ENCODE results near the gene CSF1. TPM values are rescaled to one million over a fixed set of nuclear protein-coding genes. Genes with fewer than 3 reads are reported as not detected.

Gene CSF1
- total and polyA plus RNA-seq, 2 of the 13 experiments (the other 11 are each of a cell fraction or from before 2014, with no cell fraction given): 4.6 to 13.3 TPM

GRCh38 chr1:109895720-109896504 is 14.7 kb upstream of the CSF1 start (continued):
- TF ChIP-seq, protein P1, sequence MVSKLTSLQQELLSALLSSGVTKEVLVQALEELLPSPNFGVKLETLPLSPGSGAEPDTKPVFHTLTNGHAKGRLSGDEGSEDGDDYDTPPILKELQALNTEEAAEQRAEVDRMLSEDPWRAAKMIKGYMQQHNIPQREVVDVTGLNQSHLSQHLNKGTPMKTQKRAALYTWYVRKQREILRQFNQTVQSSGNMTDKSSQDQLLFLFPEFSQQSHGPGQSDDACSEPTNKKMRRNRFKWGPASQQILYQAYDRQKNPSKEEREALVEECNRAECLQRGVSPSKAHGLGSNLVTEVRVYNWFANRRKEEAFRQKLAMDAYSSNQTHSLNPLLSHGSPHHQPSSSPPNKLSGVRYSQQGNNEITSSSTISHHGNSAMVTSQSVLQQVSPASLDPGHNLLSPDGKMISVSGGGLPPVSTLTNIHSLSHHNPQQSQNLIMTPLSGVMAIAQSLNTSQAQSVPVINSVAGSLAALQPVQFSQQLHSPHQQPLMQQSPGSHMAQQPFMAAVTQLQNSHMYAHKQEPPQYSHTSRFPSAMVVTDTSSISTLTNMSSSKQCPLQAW (CRISPR knock-in tag; IDR thresholded peaks at IDR 0.05): peak; percentile 74
- TF ChIP-seq, protein P2, sequence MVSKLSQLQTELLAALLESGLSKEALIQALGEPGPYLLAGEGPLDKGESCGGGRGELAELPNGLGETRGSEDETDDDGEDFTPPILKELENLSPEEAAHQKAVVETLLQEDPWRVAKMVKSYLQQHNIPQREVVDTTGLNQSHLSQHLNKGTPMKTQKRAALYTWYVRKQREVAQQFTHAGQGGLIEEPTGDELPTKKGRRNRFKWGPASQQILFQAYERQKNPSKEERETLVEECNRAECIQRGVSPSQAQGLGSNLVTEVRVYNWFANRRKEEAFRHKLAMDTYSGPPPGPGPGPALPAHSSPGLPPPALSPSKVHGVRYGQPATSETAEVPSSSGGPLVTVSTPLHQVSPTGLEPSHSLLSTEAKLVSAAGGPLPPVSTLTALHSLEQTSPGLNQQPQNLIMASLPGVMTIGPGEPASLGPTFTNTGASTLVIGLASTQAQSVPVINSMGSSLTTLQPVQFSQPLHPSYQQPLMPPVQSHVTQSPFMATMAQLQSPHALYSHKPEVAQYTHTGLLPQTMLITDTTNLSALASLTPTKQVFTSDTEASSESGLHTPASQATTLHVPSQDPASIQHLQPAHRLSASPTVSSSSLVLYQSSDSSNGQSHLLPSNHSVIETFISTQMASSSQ (IDR thresholded peaks at IDR 0.05; ENCODE audit: low read depth): no peak
- TF ChIP-seq, protein P2 (CRISPR knock-in tag; IDR thresholded peaks at IDR 0.05; ENCODE audit: borderline replicate concordance): peak; percentile 54; the same call in 1 of the 2 replicates
- TF ChIP-seq PHF8 (CRISPR knock-in tag; IDR thresholded peaks at IDR 0.05) (no peak; the same call in 1 of the 2 replicates), DPF2 (CRISPR knock-in tag; IDR thresholded peaks at IDR 0.05; ENCODE audit: borderline replicate concordance, low read depth) (peak; percentile 89), GATAD2A (CRISPR knock-in tag; IDR thresholded peaks at IDR 0.05) (peak; percentile 87), PPARG (CRISPR knock-in tag; conservative IDR thresholded peaks at IDR 0.05) (peak; percentile 88), ZNF136 (CRISPR knock-in tag; IDR thresholded peaks at IDR 0.05; ENCODE audit: low read depth) (no peak), ZNF616 (CRISPR knock-in tag; IDR thresholded peaks at IDR 0.05; ENCODE audit: low read depth) (peak; percentile 45; the same call in 1 of the 2 replicates), ZKSCAN8 (CRISPR knock-in tag; IDR thresholded peaks at IDR 0.05; ENCODE audit: borderline replicate concordance) (peak; percentile 85; the same call in 1 of the 2 replicates), YEATS2 (CRISPR knock-in tag; IDR thresholded peaks at IDR 0.05; ENCODE audit: borderline replicate concordance) (peak; percentile 36; the same call in 1 of the 2 replicates), ZNF550 (CRISPR knock-in tag; IDR thresholded peaks at IDR 0.05; ENCODE audit: borderline replicate concordance) (0 out of 2 replicates have a peak, but pooled peaks have one; percentile 62), GABPA (IDR thresholded peaks at IDR 0.05; ENCODE audit: low read depth, low read length) (no peak), GABPA (CRISPR knock-in tag; IDR thresholded peaks at IDR 0.05; ENCODE audit: low read depth) (peak; percentile 83), AHR (CRISPR knock-in tag; IDR thresholded peaks at IDR 0.05) (peak; percentile 27; the same call in 1 of the 2 replicates), NR2F6 (IDR thresholded peaks at IDR 0.05) (peak; percentile 94), NR2F6 (CRISPR knock-in tag; IDR thresholded peaks at IDR 0.05) (peak; percentile 99), ZKSCAN5 (CRISPR knock-in tag; IDR thresholded peaks at IDR 0.05) (no peak), HNRNPL (IDR thresholded peaks at IDR 0.05; ENCODE audit: low read depth, low read length) (0 out of 2 replicates have a peak, but pooled peaks have one; percentile 44), MIXL1 (CRISPR knock-in tag; IDR thresholded peaks at IDR 0.05) (peak; percentile 87), HNF4G (IDR thresholded peaks at IDR 0.05; ENCODE audit: borderline replicate concordance, low read depth, low read length) (no peak), HNF4G (CRISPR knock-in tag; IDR thresholded peaks at IDR 0.05; ENCODE audit: borderline replicate concordance, low read depth) (peak; percentile 68; the same call in 1 of the 2 replicates), KDM4B (CRISPR knock-in tag; IDR thresholded peaks at IDR 0.05) (peak; percentile 36; the same call in 1 of the 2 replicates), TEAD3 (CRISPR knock-in tag; optimal IDR thresholded peaks at IDR 0.05; ENCODE audit: borderline replicate concordance) (peak; percentile 86)
- TF ChIP-seq, protein P3, sequence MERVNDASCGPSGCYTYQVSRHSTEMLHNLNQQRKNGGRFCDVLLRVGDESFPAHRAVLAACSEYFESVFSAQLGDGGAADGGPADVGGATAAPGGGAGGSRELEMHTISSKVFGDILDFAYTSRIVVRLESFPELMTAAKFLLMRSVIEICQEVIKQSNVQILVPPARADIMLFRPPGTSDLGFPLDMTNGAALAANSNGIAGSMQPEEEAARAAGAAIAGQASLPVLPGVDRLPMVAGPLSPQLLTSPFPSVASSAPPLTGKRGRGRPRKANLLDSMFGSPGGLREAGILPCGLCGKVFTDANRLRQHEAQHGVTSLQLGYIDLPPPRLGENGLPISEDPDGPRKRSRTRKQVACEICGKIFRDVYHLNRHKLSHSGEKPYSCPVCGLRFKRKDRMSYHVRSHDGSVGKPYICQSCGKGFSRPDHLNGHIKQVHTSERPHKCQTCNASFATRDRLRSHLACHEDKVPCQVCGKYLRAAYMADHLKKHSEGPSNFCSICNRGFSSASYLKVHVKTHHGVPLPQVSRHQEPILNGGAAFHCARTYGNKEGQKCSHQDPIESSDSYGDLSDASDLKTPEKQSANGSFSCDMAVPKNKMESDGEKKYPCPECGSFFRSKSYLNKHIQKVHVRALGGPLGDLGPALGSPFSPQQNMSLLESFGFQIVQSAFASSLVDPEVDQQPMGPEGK (CRISPR knock-in tag; IDR thresholded peaks at IDR 0.05): peak; percentile 80

Measured in HepG2 (cell line).